Adrenal gland (tissue), 12 donors: ENCODE measurements around the gene FMN1. TPM values are rescaled to one million over a fixed set of nuclear protein-coding genes. Genes with fewer than 3 reads are reported as not detected.
"Not testable (repeated sequence)": the region's sequence is repeated elsewhere in the genome, so short reads cannot be mapped to it uniquely, and the experiment has no call there.

Source experiments
- DNase-seq, 7 donors: peaks; one replicate each; pipeline ENCODE4 v3.0.0-alpha.2; 2019 to 2020
- H3K27ac ChIP-seq, 5 donors: fragments of 200-600 bp; sonication (generic) in 4 of 5; 1 replicate in 3 of 5; 2 replicates in 2 of 5; pipeline versions ENCODE4 v1.5.1 to v1.8.0; 2016 to 2020; ENCODE audit warnings: mild to moderate bottlenecking in 1 of 5
- H3K27me3 ChIP-seq: fragments of 200-600 bp; 2 replicates; pipeline ENCODE4 v1.8.0; 2021
- H3K36me3 ChIP-seq, 2 donors: fragments of 200-600 bp; replicated peaks in 1 of 2; 1 replicate in 1 of 2; 2 replicates in 1 of 2; pipeline versions ENCODE4 v1.5.1 to v1.8.0; 2018 to 2022
- H3K4me1 ChIP-seq, 2 donors: fragments of 200-600 bp; replicated peaks in 1 of 2; 1 replicate in 1 of 2; 2 replicates in 1 of 2; pipeline versions ENCODE4 v1.5.1 to v1.8.0; 2018 to 2021
- H3K4me3 ChIP-seq, 4 donors: fragments of 200-600 bp; sonication (generic) in 3 of 4; one replicate each; pipeline ENCODE4 v1.5.1; 2016 to 2018
- H3K9me3 ChIP-seq, 3 donors: fragments of 200-600 bp; sonication (generic) in 1 of 3; replicated peaks in 1 of 3; 1 replicate in 2 of 3; 2 replicates in 1 of 3; pipeline versions ENCODE4 v1.5.1 to v1.8.0; 2016 to 2021
- POLR2A ChIP-seq, 2 donors: fragments of 450-650 bp; IDR thresholded peaks; one replicate each; pipeline ENCODE4 v1.6.1; 2017; ENCODE audit warnings: antibody characterized with exemption in 2 of 2, mild to moderate bottlenecking in 2 of 2, moderate library complexity in 1 of 2
- WGBS, 4 donors: extraction: QIAGEN DNeasy Blood & Tissue Kit in 2 of 4; methylation state at CpG; one replicate each; pipeline versions ENCODE4 v1.1.5 to v1.1.7; 2013 to 2017; 5-methylcytosine and 5-hydroxymethylcytosine counted together
- intact Hi-C, 2 donors: fragments of 100-400 bp; cut with DNase I; formaldehyde crosslinking; loops; one replicate each; pipeline versions ENCODE4 v1.14.1 to v1.15.0; 2022 to 2023
- polyA plus RNA-seq, 3 donors: library from polyadenylated mRNA; stranded (reverse); fragments of 200-250 nt in 2 of 3; fragments of 350-450 nt in 1 of 3; fragmentation: Illumina TruSeq in 1 of 3; extraction: RNeasy Lipid Tissue Mini Kit (QIAGEN cat#74804) in 1 of 3; gene quantifications; one replicate each; pipeline ENCODE4 v1.2.3, GENCODE V29; 2013 to 2014
- total RNA-seq, 9 donors: library from RNA; depleted of rRNA in 4 of 9; stranded (reverse); fragments of >200 nt in 4 of 9; fragments of 120-200 nt in 1 of 9; fragmentation: NEBNext Ultra II Directional in 1 of 9; extraction: Animal tissue kit (Norgen Biotek cat#: 25700) in 1 of 9; gene quantifications; one replicate each; pipeline versions ENCODE4 v1.1.0 to v1.2.4, GENCODE V29; 2013 to 2023
- TF ChIP-seq, protein P1 (sequence below), 6 experiments: fragments of 450-650 bp in 4 of 6; fragments of 200-600 bp in 2 of 6; sonication (generic) in 1 of 6; IDR thresholded peaks; 1 replicate in 5 of 6; 2 replicates in 1 of 6; pipeline versions ENCODE4 v1.5.1 to v1.8.0; 2016 to 2021; ENCODE audit warnings: antibody characterized with exemption in 6 of 6, mild to moderate bottlenecking in 2 of 6, moderate library complexity in 1 of 6
- donor health status: healthy with polysubstance abuse.
- donor health status: Bipolar disorder and iron deficiency.
- donor health status: DM: yes; HTN: yes; CAD: no.
- donor health status: DM: no; HTN: no; CAD: no.
- donor health status: DM: no; HTN: no; CAD: no.
- donor health status: DM: yes; HTN: yes; CAD: no.

Gene FMN1
- total and polyA plus RNA-seq, 12 donors: 0.37 to 29.2 (median 11.4) TPM

- no peak for DNase-seq
- no peaks in the 10 kb centered on the region for H3K9me3 ChIP-seq
- no peaks in the 10 kb centered on the region for H3K4me1 ChIP-seq
- intact Hi-C loops: no loop called here
- TF ChIP-seq, protein P1, sequence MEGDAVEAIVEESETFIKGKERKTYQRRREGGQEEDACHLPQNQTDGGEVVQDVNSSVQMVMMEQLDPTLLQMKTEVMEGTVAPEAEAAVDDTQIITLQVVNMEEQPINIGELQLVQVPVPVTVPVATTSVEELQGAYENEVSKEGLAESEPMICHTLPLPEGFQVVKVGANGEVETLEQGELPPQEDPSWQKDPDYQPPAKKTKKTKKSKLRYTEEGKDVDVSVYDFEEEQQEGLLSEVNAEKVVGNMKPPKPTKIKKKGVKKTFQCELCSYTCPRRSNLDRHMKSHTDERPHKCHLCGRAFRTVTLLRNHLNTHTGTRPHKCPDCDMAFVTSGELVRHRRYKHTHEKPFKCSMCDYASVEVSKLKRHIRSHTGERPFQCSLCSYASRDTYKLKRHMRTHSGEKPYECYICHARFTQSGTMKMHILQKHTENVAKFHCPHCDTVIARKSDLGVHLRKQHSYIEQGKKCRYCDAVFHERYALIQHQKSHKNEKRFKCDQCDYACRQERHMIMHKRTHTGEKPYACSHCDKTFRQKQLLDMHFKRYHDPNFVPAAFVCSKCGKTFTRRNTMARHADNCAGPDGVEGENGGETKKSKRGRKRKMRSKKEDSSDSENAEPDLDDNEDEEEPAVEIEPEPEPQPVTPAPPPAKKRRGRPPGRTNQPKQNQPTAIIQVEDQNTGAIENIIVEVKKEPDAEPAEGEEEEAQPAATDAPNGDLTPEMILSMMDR (IDR thresholded peaks at IDR 0.05): no peak
- no peak for TF ChIP-seq POLR2A (IDR thresholded peaks at IDR 0.05)
- H3K27ac ChIP-seq: no peak overlapping the region
- no peak overlapping the region for H3K4me3 ChIP-seq
- no peaks in the 10 kb centered on the region for H3K27me3 ChIP-seq
- no peaks in the 10 kb centered on the region for H3K36me3 ChIP-seq
- WGBS, 4 donors: 56 to 69% (median 63%) methylated on average over 12 of the region's 12 CpGs
These were observed 241.5 kb downstream of the FMN1 start for GRCh38 chr15:32952901-32953532.

DNA sequence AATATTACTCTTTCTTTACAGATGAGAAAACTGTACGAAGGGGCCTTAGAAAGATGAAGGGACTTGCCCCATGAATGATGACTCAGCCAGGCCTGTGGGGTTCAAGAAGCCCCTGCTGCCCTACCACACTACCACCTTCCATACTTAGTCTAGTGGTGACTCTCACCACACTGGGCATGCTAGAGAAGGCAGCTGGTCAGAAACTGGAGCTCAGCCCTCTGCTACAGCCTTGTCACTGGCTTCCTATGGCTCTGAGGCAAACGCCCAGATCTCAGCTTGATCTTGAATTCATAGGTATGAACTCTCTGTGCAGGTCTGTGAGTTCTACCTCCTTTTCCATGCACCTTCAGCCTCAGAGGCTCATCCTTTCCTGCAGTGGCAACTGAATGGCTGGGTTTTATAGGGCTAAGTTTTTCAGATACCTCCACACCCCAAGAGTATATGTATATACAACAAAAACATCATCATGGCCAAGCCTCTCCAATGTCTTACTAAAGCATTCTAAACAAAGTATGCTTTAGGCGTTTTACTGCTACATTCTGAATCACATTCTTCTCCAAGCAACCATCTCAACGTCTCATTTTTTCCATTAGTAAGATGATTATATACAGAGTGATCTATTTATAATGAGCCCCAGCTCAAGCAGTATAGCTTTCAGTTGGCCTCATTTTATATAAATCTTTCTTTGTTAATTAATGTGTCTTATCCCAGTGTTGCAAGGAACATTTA is 242.6 kb downstream of the FMN1 start:
- DNase-seq: no peak
- TF ChIP-seq POLR2A (IDR thresholded peaks at IDR 0.05): no peak
- TF ChIP-seq, protein P1 (IDR thresholded peaks at IDR 0.05): no peak
- H3K27ac ChIP-seq: no peak overlapping the region
- no peak overlapping the region for H3K4me3 ChIP-seq
- no peaks in the 10 kb centered on the region for H3K4me1 ChIP-seq
- WGBS, 4 donors: 58 to 70% (median 64%) methylated on average over 4 of the region's 4 CpGs
- intact Hi-C loops: no loop called here
- H3K27me3 ChIP-seq: no peaks in the 10 kb centered on the region
- no peaks in the 10 kb centered on the region for H3K9me3 ChIP-seq
- H3K36me3 ChIP-seq: no peaks in the 10 kb centered on the region

DNA sequence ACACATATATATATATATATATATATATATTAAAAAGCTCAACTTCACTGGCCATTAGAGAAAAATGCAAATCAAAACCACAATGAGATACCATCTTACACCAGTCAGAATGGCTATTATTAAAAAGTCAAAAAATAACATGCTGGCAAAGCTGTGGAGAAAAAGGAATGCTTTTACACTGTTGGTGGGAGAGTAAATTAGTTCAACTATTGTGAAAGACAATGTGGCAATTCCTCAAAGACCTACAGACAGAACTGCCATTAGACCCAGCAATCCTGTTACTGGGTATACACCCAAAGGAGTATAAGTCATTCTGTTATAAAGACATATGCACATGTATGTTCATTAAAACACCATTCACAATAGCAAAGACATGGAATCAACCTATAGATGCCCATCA is 244.5 kb downstream of the FMN1 start:
- DNase-seq, H3K36me3 ChIP-seq, H3K4me1 ChIP-seq, H3K27me3 ChIP-seq, intact Hi-C loops, H3K4me3 ChIP-seq, H3K9me3 ChIP-seq, H3K27ac ChIP-seq: not testable (repeated sequence)

GRCh38 chr15:32946210-32946609 is 248.3 kb downstream of the FMN1 start:
- intact Hi-C loops: no loop called here
- H3K27me3 ChIP-seq: no peaks in the 10 kb centered on the region
- H3K27ac ChIP-seq: no peak overlapping the region
- H3K4me3 ChIP-seq: no peak overlapping the region
- no peaks in the 10 kb centered on the region for H3K4me1 ChIP-seq
- no peaks in the 10 kb centered on the region for H3K9me3 ChIP-seq
- DNase-seq: no peak
- WGBS, 4 donors: 92 to 99% (median 94%) methylated on average over 4 of the region's 4 CpGs
- H3K36me3 ChIP-seq: no peaks in the 10 kb centered on the region
- TF ChIP-seq, protein P1 (IDR thresholded peaks at IDR 0.05): no peak
- no peak for TF ChIP-seq POLR2A (IDR thresholded peaks at IDR 0.05)

- H3K4me3 ChIP-seq: no peak overlapping the region
- no peaks in the 10 kb centered on the region for H3K27me3 ChIP-seq
- H3K27ac ChIP-seq: no peak overlapping the region
- 68 to 88% (median 80%) methylated on average over 3 of the region's 3 CpGs for WGBS, 4 donors
- H3K36me3 ChIP-seq: no peaks in the 10 kb centered on the region
- TF ChIP-seq, protein P1 (IDR thresholded peaks at IDR 0.05): no peak
- no peak for TF ChIP-seq POLR2A (IDR thresholded peaks at IDR 0.05)
- H3K4me1 ChIP-seq: no peaks in the 10 kb centered on the region
- intact Hi-C loops: no loop called here
- H3K9me3 ChIP-seq: no peaks in the 10 kb centered on the region
- no peak for DNase-seq
These were observed 250.1 kb downstream of the FMN1 start for GRCh38 chr15:32944431-32944830.
